H1 (cell line): ENCODE measurements around the gene COL6A3. TPM values are rescaled to one million over a fixed set of nuclear protein-coding genes. Genes with fewer than 3 reads are reported as not detected.

ENCODE experiments used
- POU5F1 ChIP-seq: IDR thresholded peaks from 2 replicates; pipeline ENCODE4 v1.6.1; 2011; ENCODE audit warnings: low read depth, mild to moderate bottlenecking, low read length, moderate library complexity
- SIRT6 ChIP-seq: IDR thresholded peaks from one replicate; pipeline ENCODE4 v1.7.1; 2012; ENCODE audit warnings: low read length, inconsistent platforms
- polyA plus RNA-seq, 7 experiments: library from polyadenylated mRNA; depleted of rRNA in 3 of 7; stranded (reverse) in 5 of 7; unstranded in 2 of 7; fragments of >200 nt in 5 of 7; fragments of 200-250 nt in 2 of 7; gene quantifications; 1 replicate in 5 of 7; 2 replicates in 1 of 7; 4 replicates in 1 of 7; pipeline versions ENCODE4 v1.2.1 to v1.2.3, GENCODE V29; 2011 to 2013; ENCODE audit warnings: missing spikeins in 2 of 7, mixed read lengths in 2 of 7
- total RNA-seq: library from RNA; stranded (reverse); fragmentation: NEBNext Ultra II Directional; extraction: Animal tissue kit (Norgen Biotek cat#: 25700); gene quantifications from 2 replicates; pipeline ENCODE4 v1.2.1, GENCODE V29; 2021
- TF ChIP-seq, protein P1 (sequence below): IDR thresholded peaks from 2 replicates; pipeline ENCODE4 v1.6.1; 2012; ENCODE audit warnings: inconsistent platforms

COL6A3 gene
- total and polyA plus RNA-seq, 2 of the 8 experiments (the other 6 are each of a cell fraction or from before 2014, with no cell fraction given) = 1.2 to 3.4 TPM

DNA sequence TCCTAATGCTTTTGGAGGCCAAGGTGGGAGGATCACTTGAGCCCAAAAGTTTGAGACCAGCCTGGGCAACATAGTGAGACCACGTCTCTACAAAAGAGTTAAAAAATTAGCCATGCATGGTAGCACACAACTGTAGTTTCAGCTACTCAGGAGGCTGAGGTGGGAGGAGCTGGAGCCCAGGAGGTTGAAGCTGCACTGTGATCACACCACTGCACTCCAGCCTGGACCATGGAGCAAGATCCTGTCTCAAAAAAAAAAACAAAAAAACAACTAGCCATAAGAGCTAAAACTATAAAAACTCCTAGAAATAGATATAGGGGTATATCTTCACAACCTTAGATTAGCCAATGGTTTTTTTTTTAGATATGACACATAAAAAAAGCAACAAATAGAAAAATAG is 16.9 kb upstream of the COL6A3 start (continued):
- no peak for TF ChIP-seq POU5F1
- TF ChIP-seq SIRT6 = no peak
- TF ChIP-seq, protein P1, sequence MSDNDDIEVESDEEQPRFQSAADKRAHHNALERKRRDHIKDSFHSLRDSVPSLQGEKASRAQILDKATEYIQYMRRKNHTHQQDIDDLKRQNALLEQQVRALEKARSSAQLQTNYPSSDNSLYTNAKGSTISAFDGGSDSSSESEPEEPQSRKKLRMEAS = no peak
